Lung microvascular endothelial cell (primary cell): ENCODE measurements around the gene MGRN1. TPM values are rescaled to one million over a fixed set of nuclear protein-coding genes. Genes with fewer than 3 reads are reported as not detected.

Experiments
- DNase-seq, 2 donors: peaks; one replicate each; pipeline versions ENCODE4 v3.0.0 to v3.0.0-alpha.2; 2010; ENCODE audit warnings: low read depth in 2 of 2
- total RNA-seq: library from RNA; depleted of rRNA; stranded (reverse); fragments of >200 nt; gene quantifications from 2 replicates; pipeline ENCODE4 v1.2.1, GENCODE V29; 2014

MGRN1 gene
- total RNA-seq, 1 donor from 2014 or later, result 18.3 TPM

DNA sequence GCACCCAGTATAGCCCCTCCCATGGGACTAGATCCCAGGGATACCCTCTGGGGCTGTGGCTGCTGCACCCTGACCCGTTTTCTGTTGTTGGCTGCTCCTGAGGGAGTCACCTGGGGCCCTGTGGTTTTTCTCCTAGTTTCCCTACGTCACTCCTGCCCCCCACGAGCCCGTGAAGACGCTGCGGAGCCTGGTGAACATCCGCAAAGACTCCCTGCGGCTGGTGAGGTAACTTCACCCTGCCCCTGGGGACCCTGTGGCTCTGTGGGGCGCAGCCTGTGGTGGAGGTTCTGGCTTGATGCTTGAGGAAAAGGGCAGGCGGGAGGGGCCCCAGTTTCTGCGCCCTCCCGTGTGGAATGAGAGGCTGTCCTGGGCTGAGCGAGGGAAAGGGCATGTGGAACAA lies 27.2 kb downstream of the MGRN1 start:
- DNase-seq, result no peak

DNA sequence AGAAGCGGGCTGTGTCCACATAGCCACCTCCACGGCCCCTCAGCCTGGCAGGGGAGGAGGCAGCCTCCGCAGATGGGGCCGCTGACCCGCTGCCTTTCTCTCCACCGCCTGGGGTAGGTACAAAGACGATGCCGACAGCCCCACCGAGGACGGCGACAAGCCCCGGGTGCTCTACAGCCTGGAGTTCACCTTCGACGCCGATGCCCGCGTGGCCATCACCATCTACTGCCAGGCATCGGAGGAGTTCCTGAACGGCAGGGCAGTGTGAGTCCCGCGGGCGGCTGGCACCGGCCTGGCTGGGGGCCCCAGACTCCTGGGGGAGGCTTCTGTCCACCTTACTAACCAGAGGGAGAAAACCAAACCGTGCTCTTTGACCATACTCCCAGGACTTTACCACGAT lies 27.9 kb downstream of the MGRN1 start:
- DNase-seq, result no peak

DNA sequence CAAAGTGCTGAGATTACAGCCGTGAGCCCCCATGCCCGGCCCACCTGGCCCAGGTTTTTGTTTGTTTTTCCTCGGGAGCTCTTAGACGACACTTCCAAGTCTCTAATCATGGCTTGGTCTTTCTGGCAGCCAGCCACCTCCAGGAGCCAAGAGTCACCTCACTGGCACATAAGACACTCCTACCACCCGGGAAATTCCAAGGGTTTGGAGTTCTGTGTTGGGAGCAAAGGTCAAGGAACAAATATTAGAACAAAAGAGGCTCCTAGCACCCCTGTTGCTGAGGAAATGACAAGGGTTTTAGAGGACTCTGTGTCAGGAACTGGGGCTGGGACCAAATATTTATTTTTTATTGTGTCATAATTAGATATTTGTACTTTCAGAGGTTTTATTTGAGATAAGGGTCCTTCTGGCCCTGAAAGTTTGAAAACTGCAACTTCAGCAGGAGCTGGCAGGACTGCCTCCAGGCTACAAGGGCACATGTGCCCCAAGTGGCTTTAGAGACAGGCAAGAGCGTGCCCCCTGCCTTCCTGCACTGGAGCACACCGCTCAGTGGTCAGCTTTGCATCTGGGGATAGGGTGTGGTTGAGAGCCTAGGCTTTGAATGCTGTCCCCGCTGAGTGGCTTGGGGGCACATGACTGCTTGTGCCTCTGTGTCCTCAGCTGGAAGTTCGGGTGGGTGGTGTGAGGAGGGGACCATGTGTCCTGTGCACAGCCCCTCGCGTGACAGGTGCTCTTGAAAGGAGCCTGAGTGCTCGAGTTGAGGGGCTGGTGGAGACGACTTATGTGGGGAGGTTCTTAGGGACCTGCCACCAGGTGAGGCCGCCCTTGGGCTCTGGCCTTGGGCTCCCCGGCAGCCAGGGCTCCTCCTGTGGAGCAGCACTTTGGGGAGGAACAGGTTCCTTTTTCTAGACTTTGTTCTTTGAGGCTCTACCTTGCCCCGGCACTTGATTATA lies 29.7 kb downstream of the MGRN1 start:
- DNase-seq, result no peak

DNA sequence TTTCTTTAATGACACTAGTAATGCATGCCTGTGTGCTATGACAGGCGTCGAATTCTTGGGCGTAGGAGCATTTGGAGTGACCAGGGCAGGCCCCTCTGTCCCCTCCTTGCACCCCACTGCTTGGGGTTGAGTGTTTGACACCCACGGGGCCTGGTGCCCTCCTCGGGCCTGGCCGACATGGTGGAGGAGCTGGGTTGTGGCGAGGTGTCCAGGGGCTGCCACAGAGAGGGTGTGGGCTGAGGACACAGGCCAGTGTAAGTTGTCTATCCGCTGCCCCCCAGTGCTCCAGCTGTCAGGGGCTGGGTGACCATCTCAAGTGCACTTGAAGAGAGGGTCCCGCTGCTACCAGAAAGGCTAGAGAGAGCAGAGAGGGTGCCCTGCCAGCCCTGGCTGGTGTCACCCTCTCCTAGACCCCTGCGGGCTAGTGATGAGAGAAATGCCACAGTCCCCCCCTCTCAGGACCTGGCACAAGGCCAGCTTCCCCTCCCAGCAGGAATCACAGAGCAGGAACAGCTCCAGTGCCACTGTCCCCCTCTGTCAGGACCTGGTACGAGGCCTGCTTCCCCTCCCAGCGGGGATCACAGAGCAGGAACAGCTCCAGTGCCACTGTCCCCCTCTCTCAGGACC lies 30.5 kb downstream of the MGRN1 start:
- DNase-seq, result no peak

DNA sequence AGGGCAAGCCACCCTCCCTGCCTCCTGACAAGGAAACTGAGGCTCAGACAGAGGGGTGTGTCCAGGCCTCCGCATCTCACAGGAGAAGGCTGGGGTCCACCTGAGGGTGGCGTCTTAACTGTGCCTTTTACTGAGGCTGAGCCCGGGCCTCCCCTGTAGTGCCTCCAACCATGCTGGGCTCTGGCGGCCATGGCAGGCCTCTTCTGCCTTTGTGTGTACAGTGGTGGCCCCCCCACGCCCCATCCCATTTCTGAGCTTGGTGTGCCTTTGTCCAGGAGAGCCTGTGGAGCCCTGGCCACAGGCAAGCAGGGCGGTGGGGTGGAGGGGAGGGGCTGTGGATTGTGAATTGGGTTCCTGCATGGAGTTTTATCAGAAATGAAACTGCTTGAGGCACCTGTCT lies 31.2 kb downstream of the MGRN1 start:
- DNase-seq, result no peak

DNA sequence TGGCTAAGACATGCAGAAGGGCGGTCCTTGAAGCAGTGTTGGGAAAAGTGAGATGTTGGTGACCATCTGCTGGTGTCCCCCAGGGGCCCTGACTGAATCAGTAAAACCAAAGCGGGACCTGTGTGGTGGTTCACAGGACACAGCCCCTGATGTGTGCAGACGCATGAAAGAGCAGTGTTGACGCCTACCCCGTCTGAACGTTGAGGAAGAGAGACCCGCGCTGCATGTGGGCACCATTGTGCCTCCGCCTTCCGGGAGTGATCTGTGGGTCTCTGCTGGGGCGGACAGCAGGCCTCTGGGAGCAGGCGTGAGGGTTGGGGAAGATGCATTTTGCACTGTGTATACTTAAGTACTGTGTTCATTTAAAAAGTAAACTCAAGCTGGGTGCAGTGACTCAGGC lies 31.6 kb downstream of the MGRN1 start:
- no peak for DNase-seq

DNA sequence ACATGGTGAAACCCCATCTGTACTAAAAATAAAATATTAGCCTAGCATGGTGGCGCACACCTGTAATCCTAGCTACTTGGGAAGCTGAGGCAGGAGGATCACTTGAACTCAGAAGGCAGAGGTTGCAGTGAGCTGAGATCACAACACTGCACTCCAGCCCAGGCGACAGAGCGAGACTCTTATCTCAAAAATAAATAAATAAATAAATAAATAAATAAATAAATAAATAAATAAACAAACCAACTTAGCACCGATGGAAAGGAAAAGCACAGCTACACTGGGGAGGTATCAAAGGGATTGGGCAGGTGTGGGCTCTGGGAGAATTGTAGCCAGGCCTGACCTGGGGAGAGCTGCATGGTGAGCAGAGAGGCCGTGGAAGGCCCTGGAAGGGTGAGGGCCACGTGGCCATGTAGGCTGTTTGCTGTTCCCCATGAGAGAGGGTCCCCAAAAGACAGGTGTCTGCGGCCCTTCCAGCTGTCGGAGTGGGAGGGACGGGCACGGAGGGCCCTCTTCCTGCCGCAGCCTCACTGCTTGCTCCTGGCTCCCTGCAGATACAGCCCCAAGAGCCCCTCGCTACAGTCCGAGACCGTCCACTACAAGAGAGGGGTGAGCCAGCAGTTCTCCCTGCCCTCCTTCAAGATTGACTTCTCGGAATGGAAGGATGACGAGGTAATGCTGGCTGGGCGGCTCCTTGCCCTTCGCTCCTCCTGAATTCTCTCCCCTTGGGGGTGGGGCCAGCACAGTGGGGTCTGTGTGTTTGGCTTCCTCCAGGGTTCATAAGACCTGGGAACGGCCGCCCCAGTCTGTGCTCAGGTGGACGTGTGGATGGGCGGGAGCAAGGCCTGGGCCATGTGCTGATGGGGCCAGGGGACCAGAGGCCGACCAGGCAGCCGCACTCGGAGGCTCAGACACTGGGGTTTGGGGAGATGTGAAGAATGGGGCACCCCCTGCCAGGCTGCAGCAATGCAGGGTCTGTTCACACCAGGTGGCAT lies 32.4 kb downstream of the MGRN1 start:
- DNase-seq, result no peak

DNA sequence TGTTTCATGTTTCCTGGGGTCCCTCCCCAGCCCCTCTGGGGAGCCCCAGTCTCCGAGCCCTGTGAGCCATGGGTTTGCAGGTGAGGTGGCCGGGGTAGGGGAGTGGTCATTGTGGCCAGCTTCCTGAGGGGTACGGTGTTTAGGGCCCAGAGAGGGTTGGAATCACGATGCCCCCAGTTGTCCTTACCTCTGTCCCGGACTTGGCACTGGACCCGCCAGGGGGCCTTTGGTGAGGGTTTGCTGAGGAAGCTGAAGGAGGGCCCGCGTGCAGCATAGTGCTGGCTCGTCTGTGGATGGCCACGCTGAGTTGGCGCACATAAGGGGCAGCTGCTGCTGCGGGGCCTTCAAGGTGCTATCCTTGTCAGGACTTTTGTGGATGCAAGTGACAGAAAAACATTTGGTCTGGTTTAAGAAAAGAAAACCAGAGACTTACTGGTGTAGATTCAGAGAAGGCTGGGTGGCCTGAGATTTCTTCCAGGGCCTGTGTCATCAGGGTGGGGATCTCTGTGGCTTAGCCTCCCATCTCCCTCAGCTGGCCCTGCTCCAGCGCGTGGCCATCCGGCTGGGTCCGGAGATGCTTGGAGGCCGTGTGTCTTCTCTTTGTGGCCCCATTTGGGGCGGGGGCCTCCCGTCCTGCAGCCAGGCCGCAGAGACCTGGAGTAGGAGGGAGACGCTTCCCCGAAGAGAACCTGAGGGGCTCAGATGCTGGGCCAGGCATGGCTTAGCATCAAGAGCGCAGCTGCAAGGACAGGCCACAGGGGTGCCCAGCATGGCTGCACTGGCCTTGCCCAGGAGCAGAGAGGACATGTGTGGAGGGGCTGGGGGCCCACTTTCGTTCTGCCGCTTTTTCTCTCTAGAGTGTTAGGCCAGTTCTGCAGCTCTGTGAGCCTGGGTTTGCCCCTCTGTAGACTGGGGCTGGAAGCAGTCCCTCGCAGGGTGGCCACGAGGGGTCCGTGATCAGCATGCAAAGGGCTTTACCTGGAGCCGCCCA lies 35.0 kb downstream of the MGRN1 start:
- no peak for DNase-seq

DNA sequence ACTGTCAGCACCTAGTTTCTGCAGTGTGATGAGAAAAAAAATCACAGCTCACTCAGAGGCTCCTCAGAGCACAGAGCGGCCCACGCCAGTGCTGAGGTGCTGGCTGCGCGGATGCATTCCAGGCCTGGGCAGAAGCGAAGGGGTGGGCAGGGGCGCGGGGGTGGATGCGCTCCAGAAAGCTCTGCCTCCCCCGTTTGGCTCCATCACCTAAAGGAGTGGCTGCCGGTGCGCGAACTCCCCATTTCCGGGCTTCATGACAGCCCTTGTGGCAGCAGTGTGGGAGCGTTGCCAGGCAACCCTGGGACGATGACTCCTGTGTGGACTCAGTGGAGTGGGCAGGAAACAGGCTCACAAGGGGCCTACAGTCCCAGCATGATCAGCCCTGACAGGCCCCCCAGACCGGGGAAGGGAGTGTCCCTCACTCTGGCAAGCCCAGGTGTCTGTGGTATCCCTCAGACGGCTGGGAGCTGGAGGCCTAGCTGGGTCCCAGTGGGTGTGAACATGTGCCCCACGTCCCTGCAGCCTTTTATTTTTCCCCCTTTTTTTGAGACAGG lies 35.9 kb downstream of the MGRN1 start:
- DNase-seq, result peak; percentile 82 to 94

DNA sequence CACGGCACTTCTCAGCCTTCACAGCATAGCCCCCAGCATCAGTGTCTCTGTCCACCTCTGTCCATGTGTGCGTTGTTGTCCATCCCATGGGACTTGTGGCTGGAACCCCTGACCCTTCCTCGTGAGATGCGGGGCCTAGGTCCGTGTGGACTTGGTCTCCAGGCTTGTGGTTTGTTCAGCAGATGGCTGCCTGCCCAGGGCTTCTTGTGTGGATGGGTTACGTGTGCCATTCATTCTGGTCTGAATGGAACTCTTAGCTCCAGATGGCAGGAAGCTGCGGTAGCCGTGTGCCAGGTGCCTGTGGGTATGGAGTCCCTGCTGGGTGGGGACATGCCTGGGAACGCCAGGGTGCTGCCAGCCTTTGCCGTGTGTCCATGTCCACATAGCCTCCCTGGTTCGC lies 37.0 kb downstream of the MGRN1 start:
- peak in 1 of 2 donors; percentile 39 for DNase-seq

DNA sequence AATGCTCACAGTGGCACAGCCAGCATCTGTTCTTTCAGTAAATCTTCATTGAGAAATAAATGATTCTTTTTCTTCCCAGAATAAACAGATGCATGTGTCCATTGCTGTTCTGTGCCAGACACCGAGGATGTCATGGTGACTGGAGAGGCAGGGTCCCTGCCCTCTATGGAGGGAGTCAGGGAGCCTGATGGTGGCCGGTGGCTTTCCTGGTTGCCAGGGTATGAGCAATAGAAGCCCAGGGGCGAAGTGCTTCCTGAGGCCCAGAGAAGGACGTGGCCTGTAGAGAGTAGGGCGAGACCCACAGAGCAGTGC lies 38.8 kb downstream of the MGRN1 start:
- DNase-seq, result no peak

DNA sequence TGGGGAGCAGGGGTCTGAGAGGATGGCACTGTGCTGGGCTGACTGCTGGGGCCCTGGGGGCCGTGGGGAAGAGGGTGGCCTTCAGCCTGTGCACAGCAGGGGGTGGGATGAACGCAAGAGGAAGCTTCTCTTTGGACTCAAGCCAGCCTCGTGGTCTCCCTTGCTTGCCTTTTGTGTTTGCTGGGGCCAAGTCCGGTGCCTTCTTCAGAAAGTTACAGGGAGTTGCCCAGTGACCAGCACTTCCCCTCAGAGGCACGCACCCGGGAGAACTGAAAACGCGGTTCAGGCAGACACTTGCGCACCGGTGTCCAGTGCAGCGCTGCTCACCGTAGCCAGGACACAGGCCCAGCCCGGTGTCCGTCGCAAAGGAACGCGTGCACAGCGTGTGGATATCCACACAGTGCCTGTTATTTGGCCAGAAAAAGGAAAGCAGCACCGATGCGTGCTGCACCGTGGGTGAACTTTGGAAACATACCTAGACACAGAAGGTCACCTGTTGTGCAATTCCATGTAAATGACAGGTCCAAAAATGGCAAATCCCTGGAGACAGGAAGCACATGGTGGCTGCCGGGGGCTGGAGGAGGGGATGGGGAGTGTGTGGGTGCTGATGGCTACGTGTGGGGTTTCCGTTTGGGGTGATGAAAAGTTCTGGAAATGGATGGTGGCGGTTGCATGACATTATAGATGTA lies 39.3 kb downstream of the MGRN1 start:
- peak; percentile 60 to 74 for DNase-seq

DNA sequence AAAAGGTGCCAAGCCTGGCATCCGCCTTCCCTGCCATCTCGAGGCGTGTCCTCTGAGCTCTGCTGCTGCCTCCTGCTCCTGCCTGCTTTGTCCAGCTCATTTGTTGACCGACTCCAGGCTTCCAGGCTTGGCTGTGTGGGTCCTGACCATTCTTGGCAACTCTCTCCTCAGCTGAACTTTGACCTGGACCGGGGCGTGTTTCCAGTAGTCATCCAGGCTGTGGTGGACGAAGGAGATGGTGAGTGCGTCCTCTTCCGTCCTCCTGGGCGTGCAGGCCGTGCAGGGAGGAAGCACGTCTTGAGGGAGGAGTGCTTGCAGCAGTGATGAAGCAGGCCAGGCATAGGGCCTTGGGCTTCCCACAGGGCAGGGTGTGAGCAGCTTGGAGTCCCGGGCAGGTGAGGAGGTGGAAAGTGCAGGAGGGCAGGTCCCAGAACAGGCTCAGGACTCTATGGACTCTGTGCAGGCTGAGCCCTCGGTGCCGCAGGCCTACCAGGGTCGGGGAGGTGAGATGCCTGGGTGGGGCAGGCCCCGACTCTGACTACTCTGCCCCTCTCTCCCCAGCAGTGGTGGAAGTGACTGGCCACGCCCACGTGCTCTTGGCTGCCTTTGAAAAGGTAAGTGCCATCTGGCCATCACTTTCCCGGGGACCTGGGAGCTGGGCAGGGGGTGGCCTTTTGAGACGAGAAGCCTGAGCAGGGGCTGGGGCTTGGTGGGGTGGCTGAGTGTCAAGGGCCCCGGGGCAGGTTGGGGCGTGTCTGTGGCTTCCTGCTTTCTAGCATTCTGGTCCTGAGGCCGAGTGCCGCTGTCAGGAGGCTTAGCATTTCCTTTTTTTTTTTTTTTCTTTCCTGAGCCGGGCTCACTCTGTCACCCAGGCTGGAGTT lies 40.2 kb downstream of the MGRN1 start:
- DNase-seq, result peak in 1 of 2 donors; percentile 89

DNA sequence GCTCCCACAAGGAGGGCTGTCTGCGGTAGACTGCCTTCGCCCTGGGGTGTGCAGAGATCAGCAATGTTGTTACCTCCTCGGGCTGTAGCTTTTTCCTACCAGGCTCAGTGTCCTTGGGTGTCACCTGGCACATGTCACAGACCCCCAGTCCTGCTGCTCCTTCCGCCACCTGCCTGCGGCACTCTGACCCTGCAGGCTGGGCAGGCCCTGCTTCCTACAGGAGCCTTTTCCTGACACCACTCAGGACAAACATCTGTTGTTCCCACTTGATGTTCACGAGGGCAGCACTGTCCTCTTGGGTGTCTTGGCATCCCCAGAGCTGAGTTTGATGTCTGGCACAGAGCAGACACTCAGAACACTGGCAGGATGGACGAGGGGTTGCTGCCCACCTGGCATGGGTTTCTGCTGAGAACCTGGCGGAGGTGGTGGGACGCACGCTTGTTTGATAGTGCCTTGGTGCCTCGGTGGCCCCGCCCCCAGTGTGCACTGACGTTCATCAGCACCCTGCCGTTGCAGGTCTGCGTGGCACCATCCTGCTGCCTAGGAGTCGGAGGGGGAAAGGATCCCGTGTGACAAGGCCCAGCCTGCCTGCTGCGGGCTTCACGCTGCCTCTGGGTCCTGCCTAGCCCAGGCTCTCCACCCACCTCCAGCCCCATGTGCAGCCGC lies 42.0 kb downstream of the MGRN1 start:
- DNase-seq, result no peak

DNA sequence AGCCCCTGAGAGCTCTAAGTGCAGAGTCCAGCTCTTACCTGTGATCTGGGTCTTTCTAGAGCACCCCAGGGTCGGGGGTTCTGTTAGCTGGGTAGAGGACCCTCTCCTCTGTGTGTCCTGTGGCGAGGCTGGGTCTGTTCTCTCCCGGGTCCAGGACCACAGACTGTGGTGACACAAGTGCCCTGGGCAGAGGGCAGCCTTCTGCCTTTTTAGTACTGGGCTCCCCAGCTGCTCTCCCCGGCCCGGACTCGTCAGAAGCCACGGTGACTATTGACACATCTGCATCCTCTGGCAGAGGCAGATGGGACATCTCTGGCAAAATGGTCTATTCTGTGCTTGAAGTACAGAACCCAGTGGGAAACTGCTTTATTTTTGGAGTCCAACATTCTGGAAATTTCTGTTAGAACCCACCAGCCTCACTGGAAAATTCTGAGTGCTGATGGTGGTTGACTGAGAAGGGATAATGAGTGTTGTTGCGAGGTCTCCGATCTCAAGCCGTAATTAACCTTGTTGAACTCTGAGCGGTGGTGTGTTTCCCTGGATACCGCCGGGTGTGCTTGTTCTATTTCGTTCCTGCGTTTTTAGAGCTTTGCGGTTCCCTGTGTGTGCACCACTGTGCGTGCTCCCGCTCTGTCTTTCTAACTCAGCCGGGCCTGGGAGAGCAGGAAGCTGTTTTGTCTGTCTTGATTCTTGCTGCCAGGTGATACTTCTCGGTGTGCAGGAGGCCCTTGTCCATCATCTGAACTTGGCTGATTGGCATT lies 42.8 kb downstream of the MGRN1 start:
- no peak for DNase-seq

DNA sequence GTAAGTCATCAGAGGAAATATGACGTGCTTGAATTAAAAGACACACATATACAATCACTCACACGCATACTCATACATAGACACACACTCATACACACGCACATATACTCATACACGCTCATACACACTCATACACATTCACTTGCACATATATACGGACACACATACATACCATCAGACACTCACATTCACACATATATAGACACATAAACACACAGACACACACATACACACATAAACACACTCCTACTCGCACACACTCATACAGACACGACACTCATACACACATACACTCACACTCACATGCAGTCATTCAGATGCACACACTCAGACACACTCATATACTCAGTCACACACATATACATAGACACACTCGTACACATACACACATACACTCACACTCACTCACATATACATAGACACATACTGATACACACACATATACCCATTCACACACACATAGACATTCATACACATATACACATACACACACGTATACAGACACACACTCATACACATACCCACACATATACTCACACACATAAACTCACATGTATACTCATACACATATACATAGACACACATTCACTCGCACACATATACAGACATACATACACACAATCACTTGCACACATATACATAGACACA lies 43.8 kb downstream of the MGRN1 start:
- DNase-seq, result no peak
